Panc1 (cell line): ENCODE measurements around the gene HDHD2. TPM values are rescaled to one million over a fixed set of nuclear protein-coding genes. Genes with fewer than 3 reads are reported as not detected.
"Not testable (repeated sequence)": the region's sequence is repeated elsewhere in the genome, so short reads cannot be mapped to it uniquely, and the experiment has no call there.

ENCODE experiments used
- ATAC-seq: fragments of 200-7000 bp; cut with Tn5 transposase; 2 replicates; pipeline ENCODE4 v1.9.1; 2020; ENCODE audit warnings: mild to moderate bottlenecking, moderate library complexity
- Bru-seq: library from RNA; stranded (reverse); fragments of 400-500 nt; gene quantifications from one replicate; lab custom pipeline; 2021; lab: Mats Ljungman, UMichigan
- BruChase-seq, 2 experiments: library from RNA; stranded (reverse); fragments of 400-500 nt; gene quantifications; one replicate each; lab custom pipeline; 2021; lab: Mats Ljungman, UMichigan
- BruUV-seq: library from RNA; stranded (reverse); fragments of 400-500 nt; replicated peaks from 2 replicates; lab custom pipeline; 2021; lab: Mats Ljungman, UMichigan
- CTCF ChIA-PET: fragments of 300-600 bp; sonication (Branson Sonifier 250); formaldehyde crosslinking; loops from one replicate; lab custom pipeline; 2022; ENCODE audit warnings: antibody characterized with exemption; lab: Charles Lee
- POLR2A ChIA-PET: fragments of 300-600 bp; sonication (Branson Sonifier 250); formaldehyde crosslinking; loops from one replicate; lab custom pipeline; 2022; ENCODE audit warnings: antibody characterized with exemption; lab: Charles Lee
- DNase-seq: peaks from one replicate; pipeline ENCODE4 v3.0.0-alpha.2; 2010; ENCODE audit warnings: low read depth, low spot score
- H3K27ac ChIP-seq: 2 replicates; pipeline ENCODE4 v1.5.1; 2011; ENCODE audit warnings: mild to moderate bottlenecking, low read length, inconsistent platforms
- H3K27me3 ChIP-seq: fragments of 200-500 bp; sonication (Bioruptor generic); 2 replicates; pipeline ENCODE4 v1.6.0; 2014; ENCODE audit warnings: low read length, inconsistent platforms; ENCODE audit not compliant: control insufficient read depth, insufficient read depth
- H3K36me3 ChIP-seq: fragments of 200-500 bp; sonication (Bioruptor generic); 2 replicates; pipeline ENCODE4 v1.5.1; 2014; ENCODE audit warnings: inconsistent platforms, mild to moderate bottlenecking, low read length, moderate library complexity; ENCODE audit not compliant: control insufficient read depth, insufficient read depth
- H3K4me1 ChIP-seq: 2 replicates; pipeline ENCODE4 v1.5.1; 2011; ENCODE audit warnings: inconsistent platforms, mild to moderate bottlenecking, low read length, moderate library complexity; ENCODE audit not compliant: control insufficient read depth, insufficient read depth
- H3K4me3 ChIP-seq, 2 experiments: 2 replicates each; pipeline ENCODE4 v1.5.1; 2011 to 2012; ENCODE audit warnings: low read depth in 2 of 2, low read length in 2 of 2, mild to moderate bottlenecking in 2 of 2, inconsistent platforms in 1 of 2, moderate library complexity in 1 of 2
- H3K9me3 ChIP-seq: fragments of 200-500 bp; sonication (Bioruptor generic); 2 replicates; pipeline ENCODE4 v1.5.1; 2014; ENCODE audit warnings: low read depth, mild to moderate bottlenecking, inconsistent platforms, low read length, moderate library complexity; ENCODE audit not compliant: control insufficient read depth, insufficient read depth
- CTCF ChIP-seq: fragments of 450-650 bp; IDR thresholded peaks from 2 replicates; pipeline ENCODE4 v1.5.1; 2017; ENCODE audit warnings: mild to moderate bottlenecking
- POLR2AphosphoS5 ChIP-seq: IDR thresholded peaks from 2 replicates; pipeline ENCODE4 v1.6.1; 2012; ENCODE audit warnings: mild to moderate bottlenecking, low read depth, low read length, moderate library complexity
- SIN3A ChIP-seq: IDR thresholded peaks from 2 replicates; pipeline ENCODE4 v1.6.1; 2012; ENCODE audit warnings: low read depth, mild to moderate bottlenecking, low read length, moderate library complexity, borderline replicate concordance; ENCODE audit not compliant: insufficient read depth
- TCF7L2 ChIP-seq: IDR thresholded peaks from 2 replicates; pipeline ENCODE4 v1.6.1; 2011; ENCODE audit warnings: mild to moderate bottlenecking, low read depth, low read length, inconsistent platforms
- in situ Hi-C: cut with HindIII; loops from 2 replicates; pipeline ENCODE4 v1.10.0; 2016; ENCODE audit warnings: low sequenced_read_pairs, low pct_unique_long_range_greater_than_20kb
- intact Hi-C: fragments of 100-400 bp; cut with micrococcal nuclease; formaldehyde crosslinking; loops from one replicate; pipeline ENCODE4 v1.10.0; 2022; ENCODE audit not compliant: unreplicated experiment
- long read RNA-seq: library from polyadenylated mRNA; unstranded; transcript quantifications from one replicate; pipeline ENCODE4 v2.0.0, GENCODE V29; 2021; ENCODE audit not compliant: unreplicated experiment
- polyA plus RNA-seq: library from polyadenylated mRNA; unstranded; fragments of >200 nt; gene quantifications from one replicate; pipeline ENCODE4 v1.2.1, GENCODE V29; 2012; ENCODE audit warnings: missing spikeins; ENCODE audit not compliant: insufficient read length
- total RNA-seq: library from RNA; stranded (reverse); gene quantifications from one replicate; pipeline ENCODE4 v1.2.1, GENCODE V29; 2021; ENCODE audit not compliant: unreplicated experiment
- TF ChIP-seq, protein P1 (sequence below), 2 experiments: IDR thresholded peaks; 2 replicates each; pipeline ENCODE4 v1.6.1; 2011 to 2012; ENCODE audit warnings: low read depth in 2 of 2, control low read depth in 1 of 2, low read length in 1 of 2, mild to moderate bottlenecking in 1 of 2, moderate library complexity in 1 of 2; ENCODE audit not compliant: insufficient read depth in 1 of 2

HDHD2 gene, protein sequence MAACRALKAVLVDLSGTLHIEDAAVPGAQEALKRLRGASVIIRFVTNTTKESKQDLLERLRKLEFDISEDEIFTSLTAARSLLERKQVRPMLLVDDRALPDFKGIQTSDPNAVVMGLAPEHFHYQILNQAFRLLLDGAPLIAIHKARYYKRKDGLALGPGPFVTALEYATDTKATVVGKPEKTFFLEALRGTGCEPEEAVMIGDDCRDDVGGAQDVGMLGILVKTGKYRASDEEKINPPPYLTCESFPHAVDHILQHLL
- total RNA-seq: 24.6 TPM
- 5.6 TPM for polyA plus RNA-seq
- Bru-seq, nascent RNA: percentile 69 among the genes with signal in this experiment
- BruChase-seq, experiment 1, labeled RNA remaining after a 2-hour chase: percentile 74 among the genes with signal in this experiment
- BruChase-seq, experiment 2, labeled RNA remaining after a 6-hour chase: percentile 74 among the genes with signal in this experiment
- long read RNA-seq, transcript HDHD2-201 (7 exons, 2,212 nt): major isoform, 28 of 41 reads
- long read RNA-seq, partial matches to known transcripts: 0 of 41 reads
- long read RNA-seq, other reads (novel, unspliced or antisense): 6 of 41 reads

GRCh38 chr18:47150029-47150823 is at the start of gene HDHD2:
HDHD2 (minus strand) TSS chr18:47150500; CDS start chr18:47136439, 14,061 bp downstream.
- ChIA-PET POLR2A (no interaction called here), CTCF (no interaction called here)
- peak; percentile 99 for ATAC-seq
- Histone ChIP-seq H3K36me3 (peaks cover 4% of the 10 kb centered on the region), H3K27me3 (no peaks in the 10 kb centered on the region), H3K27ac (peak within 1 kb of the TSS; percentile 84), H3K4me1 (no peaks in the 10 kb centered on the region; the same call in 1 of the 2 replicates), H3K9me3 (no peaks in the 10 kb centered on the region), H3K4me3 (peak within 1 kb of the TSS; percentile 58 to 90)
- no TSS peak for BruUV-seq
- intact Hi-C loops: no loop called here
- TF ChIP-seq SIN3A (0 out of 2 replicates have a peak, but pooled peaks have one; percentile 64), CTCF (no peak), POLR2AphosphoS5 (peak; percentile 92; the same call in 1 of the 2 replicates), TCF7L2 (no peak)
- TF ChIP-seq, protein P1, sequence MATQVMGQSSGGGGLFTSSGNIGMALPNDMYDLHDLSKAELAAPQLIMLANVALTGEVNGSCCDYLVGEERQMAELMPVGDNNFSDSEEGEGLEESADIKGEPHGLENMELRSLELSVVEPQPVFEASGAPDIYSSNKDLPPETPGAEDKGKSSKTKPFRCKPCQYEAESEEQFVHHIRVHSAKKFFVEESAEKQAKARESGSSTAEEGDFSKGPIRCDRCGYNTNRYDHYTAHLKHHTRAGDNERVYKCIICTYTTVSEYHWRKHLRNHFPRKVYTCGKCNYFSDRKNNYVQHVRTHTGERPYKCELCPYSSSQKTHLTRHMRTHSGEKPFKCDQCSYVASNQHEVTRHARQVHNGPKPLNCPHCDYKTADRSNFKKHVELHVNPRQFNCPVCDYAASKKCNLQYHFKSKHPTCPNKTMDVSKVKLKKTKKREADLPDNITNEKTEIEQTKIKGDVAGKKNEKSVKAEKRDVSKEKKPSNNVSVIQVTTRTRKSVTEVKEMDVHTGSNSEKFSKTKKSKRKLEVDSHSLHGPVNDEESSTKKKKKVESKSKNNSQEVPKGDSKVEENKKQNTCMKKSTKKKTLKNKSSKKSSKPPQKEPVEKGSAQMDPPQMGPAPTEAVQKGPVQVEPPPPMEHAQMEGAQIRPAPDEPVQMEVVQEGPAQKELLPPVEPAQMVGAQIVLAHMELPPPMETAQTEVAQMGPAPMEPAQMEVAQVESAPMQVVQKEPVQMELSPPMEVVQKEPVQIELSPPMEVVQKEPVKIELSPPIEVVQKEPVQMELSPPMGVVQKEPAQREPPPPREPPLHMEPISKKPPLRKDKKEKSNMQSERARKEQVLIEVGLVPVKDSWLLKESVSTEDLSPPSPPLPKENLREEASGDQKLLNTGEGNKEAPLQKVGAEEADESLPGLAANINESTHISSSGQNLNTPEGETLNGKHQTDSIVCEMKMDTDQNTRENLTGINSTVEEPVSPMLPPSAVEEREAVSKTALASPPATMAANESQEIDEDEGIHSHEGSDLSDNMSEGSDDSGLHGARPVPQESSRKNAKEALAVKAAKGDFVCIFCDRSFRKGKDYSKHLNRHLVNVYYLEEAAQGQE (IDR thresholded peaks at IDR 0.05; ENCODE audit: insufficient read depth in 1 of 2, low read depth in 2 of 2, low read length in 1 of 2): no peak
- in situ Hi-C loops: no loop called here
- peak; percentile 46 for DNase-seq

DNA sequence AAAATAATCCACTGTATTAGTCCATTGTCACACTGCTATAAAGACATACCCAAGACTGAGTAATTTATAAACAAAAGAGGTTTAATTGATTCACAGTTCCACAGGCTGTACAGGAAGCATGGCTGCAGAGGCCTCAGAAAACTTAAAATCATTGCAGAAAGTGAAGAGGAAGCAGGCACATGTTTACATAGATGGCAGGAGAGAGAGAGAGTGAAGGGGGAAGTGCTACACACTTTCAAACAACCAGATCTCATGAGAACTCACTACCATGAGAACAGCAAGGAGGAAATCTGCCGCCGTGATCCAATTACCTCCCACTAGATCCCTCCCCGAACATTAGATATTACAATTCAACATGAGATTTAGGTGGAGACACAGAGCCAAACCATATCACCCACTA is 45.7 kb upstream of the HDHD2 start:
- CTCF ChIA-PET, BruUV-seq, DNase-seq: not testable (repeated sequence)

More for the DNA sequence above, 45.7 kb upstream of the HDHD2 start:
- H3K36me3 ChIP-seq, POLR2A ChIA-PET, H3K4me1 ChIP-seq, ATAC-seq, intact Hi-C loops, H3K9me3 ChIP-seq, H3K27ac ChIP-seq, H3K4me3 ChIP-seq, in situ Hi-C loops, H3K27me3 ChIP-seq: not testable (repeated sequence)
